Forelimb muscle (tissue), 1 donor: ENCODE results near the gene INSR. TPM values are rescaled to one million over a fixed set of nuclear protein-coding genes. Genes with fewer than 3 reads are reported as not detected.
A peak's percentile ranks its signal among the peaks of the same experiment; 100 is the strongest.
"Not testable (repeated sequence)": the region's sequence is repeated elsewhere in the genome, so short reads cannot be mapped to it uniquely, and the experiment has no call there.

Experiments
- DNase-seq: peaks from one replicate; pipeline ENCODE4 v3.0.0-alpha.2; 2013; ENCODE audit warnings: low read depth
- polyA plus RNA-seq: library from polyadenylated mRNA; unstranded; fragments of 120-200 nt; gene quantifications from one replicate; pipeline ENCODE4 v1.2.1, GENCODE V29; 2013; ENCODE audit not compliant: insufficient read length

The INSR gene
- polyA plus RNA-seq, 1 donor = 15.8 TPM

DNA sequence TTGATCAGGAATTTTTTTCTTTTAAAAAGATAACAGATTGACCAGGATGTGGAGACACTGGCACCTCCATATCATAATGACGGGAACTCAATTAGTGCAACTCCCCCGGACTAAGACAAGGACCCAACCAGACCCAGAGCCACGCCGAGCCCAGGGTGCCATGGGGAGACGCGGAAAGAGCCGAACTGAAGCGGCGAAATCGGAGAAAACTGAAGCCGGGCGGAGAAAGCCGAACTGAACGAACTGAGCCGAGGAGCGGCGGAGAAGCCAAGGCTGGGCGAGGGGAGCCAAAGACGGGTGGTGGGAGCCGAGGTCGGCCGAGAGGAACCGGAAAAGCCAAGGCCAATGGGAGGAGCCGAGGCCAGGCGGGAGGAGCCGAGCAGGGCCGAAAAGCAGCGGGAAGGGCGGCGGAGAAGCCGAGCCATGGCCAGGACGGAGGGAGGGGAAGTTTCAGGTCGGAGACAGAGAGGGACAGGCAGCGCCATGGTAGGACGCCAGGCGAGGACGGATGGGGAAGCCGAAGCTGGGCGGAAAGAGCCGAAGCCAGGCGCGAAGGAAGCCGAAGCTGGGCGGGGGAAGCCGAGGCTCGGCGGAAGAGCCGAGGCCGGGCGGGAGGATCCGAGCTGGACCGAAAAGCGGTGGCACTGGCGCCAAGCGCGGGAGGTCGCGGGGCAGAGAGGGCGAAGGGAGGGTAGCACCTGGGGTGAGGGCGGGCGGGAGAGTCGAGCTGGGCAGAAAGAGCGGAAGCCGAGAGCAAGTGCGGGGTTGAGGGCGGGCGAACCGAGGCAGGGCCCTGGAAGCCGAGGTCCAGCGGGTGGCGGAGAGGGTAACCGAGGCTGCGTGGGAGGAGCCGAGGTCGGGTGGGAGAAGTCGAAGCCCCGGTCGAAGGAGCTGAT, 195.3 kb downstream of the INSR start:
- peak; percentile 86 for DNase-seq

DNA sequence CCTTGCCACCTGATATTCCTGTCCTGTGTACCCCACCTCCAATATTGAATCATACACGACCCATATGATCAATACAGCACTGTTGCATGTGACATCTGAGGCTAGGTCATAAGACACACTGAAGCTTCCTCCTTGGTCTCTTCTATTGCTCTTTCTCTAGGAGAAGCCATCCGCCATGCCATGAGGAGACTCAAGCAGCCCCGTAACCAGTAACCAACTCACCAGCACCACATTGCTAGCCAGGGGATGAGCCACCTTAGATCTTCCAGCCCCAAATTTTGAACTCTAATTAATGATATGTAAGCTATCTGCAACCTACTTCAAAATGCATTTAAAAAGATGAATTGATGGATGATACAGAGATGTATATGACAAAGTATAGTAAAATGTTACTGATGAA, 196.1 kb downstream of the INSR start:
- DNase-seq = no peak

GRCh38 chr19:7088999-7089398, 205.2 kb downstream of the INSR start:
- DNase-seq = no peak

GRCh38 chr19:7083076-7083956, 210.9 kb downstream of the INSR start:
- no peak for DNase-seq

DNA sequence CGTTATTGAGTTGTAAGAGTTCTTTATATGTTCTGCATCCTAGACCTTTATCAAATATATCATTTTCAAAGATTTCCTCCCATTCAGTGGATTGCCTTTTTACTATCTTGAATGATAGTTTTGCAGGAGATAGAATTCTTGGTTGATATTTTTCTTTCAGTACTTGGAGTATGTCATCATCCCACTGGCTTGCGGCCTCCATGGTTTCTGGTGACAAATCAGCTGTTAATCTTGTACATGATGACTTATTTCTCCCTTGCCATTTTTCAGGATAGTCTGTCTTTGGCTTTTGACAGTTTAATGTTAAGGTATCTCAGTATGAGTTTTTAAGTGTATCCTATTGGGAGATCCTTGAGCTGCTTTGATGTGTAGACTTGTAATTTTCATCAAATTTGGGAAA, 216.2 kb downstream of the INSR start:
- DNase-seq = no peak

- no peak for DNase-seq
Observed at GRCh38 chr19:7076151-7076550, 218.1 kb downstream of the INSR start.

DNA sequence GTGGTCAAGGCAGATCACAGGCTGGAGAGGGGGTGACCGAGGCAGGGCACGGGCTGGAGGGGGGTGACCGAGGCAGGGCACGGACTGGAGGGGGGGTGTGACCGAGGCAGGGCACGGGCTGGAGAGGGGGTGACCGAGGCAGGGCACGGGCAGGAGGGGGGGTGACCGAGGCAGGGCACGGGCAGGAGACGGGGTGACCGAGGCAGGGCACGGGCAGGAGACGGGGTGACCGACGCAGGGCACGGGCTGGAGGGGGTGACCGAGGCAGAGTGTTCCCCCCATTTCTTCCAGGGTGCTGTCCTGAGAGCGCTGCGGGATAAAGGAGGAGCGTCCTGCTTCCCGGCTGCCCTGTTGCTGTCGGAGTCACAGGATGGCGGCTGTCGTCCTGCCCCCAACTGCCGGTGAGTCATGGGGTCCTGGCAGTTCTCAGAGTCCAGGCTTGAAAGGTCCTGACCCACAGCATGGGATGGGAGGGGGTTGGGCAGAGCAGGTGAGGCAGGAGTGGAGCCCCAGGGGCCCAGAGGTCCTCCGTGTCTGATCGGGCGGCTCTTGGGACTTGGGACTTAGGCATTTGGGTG, 219.4 kb downstream of the INSR start:
- DNase-seq = no peak

DNA sequence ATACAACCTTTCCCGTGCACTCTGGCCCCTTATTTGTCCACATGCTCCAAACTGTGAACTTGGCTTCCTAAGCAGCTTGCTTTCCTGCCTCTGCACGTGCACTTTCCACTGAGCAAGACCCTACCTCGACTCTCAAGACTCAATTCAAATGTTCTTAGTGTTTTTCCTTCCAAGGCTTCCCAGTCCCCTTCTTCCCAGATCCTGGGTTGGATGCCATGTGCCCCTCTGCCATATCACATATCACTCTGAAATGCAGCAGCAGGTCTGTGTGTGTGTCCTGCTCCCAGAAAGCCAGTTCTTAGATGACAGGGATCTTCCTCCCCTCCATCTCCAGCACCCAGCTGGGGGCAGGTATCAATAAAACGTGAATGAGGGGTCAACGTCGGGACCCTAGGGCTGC, 221.7 kb downstream of the INSR start:
- DNase-seq = no peak

- no peak for DNase-seq
Observed at GRCh38 chr19:7069904-7070226, 224.3 kb downstream of the INSR start.

DNA sequence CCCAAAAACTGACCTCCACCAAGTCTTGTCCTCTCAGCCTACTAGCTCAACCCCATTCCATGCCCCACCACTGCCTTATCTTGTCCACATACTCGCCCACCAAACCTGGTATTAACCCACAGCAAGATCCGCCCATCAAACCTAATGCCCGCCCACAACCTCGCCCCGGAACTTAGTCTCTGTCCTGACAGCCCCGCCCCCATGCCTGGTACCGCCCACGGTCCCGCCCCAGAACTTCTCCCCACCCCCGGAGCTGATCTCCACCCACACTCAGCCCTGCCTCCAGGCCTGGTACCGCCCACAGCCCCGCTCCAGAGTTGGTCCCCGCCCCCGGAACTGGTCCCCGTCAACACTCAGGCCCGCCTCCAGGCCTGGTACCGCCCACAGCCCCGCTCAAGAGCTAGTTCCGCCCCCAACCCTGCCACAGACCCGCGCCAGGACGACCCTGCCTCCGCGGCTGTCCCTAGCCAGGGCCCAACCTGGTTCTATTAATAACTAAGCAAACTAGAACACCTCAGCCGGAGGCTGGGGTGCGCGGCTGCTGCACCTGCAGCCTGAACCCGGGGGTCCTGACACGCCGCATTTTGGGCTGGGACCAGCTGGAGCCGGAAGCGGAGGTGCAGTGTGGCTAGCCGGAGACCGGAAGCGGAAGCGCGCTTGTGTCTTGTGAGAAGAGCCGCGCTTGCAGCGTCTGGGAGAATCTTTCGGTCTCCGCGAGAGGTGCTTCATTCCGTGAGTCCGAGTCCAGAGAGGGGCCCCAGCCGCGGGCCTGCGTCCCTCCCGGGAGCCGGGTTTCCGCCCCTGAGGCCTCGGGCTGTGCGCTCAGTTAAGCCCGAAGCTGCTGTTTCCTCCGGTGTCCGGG, 224.9 kb downstream of the INSR start, which contains the start of gene ZNF557:
Gene ZNF557, plus strand, starts transcription at position 662 of the 862 bp plus-strand sequence. CDS start 5,372 bp downstream, outside the sequence.
- DNase-seq = peak; percentile 80

DNA sequence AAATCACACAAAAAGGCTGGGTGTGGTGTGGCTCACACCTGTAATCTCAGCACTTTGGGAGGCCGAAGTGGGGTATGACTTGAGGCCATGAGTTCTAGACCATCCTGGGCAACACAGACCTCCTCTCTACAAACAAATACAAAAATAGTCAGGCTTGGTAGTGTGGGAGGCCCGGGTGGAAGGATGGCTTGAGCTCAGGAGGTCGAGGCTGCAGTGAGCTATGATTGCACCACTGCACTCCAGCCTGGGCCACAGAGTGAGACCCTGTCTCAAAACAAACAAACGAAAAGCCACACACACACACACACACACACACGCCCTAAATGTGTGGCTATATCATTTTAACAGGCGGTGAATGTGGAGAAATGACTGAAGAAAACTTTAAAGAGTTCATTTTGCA, 225.6 kb downstream of the INSR start:
- DNase-seq = no peak

DNA sequence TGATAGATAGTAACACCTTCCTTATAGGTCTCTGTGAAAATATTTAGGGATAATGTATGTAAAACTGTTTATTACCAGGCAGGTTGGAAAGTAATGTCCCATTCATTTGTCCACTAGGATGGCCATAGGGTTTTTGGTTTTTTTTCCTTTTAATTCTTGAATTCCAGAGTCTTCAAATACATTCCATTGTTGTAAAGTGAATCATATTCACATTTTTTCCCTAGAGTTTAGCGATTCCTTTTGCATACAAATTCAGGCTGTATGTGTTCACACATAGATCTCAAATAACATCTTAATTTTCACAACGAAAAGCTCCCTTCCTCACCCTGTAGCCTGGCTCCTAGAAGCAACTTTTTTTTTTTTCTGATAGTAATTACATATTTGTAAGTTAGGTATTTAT, 226.5 kb downstream of the INSR start:
- no peak for DNase-seq

DNA sequence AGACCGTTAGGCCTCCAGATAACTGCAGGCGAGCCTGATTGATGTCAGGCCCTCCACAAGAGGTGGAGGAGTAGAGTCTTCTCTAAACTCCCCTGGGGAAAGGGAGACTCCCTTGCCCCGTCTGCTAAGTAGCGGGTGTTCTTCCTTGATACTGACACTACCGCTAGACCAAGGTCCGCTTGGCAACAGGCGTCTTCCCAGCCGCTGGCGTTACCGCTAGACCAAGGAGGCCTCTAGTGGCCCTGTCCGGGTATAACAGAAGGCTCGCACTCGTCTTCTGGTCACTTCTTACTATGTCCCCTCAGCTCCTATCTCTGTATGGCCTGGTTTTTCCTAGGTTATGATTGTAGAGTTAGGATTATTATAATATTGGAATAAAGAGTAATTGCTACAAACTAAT, 227.1 kb downstream of the INSR start:
- DNase-seq = not testable (repeated sequence)

DNA sequence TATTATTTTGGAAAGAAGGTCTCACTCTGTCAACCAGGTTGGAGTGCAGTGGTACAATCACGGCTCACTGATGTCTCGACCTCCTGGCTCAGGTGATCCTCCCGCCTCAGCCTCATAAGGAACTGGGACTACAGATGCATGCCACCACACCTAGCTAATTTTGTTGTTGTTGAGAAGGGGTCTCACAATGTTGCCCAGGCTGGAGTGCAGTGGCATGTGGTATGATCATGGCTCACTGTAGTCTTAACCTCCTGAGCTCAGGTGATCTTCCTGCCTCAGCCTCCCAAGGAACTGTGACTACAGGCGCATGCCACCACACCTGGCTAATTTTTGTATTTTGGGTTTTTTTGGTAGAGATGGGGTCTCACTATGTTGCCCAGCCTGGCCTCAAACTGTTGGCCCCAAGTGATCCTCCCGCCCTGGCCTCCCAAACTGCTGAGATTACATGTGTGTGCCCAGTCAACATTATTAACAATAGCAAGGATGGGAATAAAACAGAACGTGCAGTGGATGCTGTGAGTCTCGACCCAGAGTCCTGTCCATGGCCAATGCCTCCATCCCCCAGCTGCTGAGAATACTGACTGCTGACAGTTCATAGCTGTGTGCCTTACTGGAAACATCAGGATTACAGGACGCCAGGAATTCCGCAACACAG, 230.3 kb downstream of the INSR start:
- DNase-seq = no peak

DNA sequence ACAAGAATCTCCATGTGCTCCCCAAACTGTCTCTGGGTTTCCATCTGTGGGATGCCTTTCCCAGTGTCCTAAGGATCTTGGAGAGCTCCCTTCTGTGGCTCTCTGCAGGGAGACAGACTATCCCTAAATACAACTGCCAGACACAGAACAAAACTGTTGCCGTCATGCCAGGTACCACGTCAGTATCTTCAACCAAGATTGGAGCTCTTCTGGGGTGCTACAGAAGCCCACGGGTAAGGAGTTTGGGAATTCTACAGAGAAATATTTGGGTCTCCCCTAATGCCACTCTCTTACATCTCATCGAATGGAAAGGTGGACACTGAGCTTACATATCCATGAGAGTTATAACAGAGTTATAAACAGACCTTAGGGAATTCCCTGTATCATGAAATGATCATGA, 230.9 kb downstream of the INSR start:
- no peak for DNase-seq

Other genes starting within 250 kb of the INSR start
- gene MBD3L2, start 245.1 kb downstream of the INSR start, polyA plus RNA-seq = not detected
- not detected for gene MBD3L3, start 235.7 kb downstream of the INSR start, polyA plus RNA-seq
- 4.9 TPM for gene ZNF557, start 224.7 kb downstream of the INSR start, polyA plus RNA-seq
- 14.5 TPM for gene ARHGEF18, start 54.5 kb upstream of the INSR start, polyA plus RNA-seq
- 2.3 TPM for gene PEX11G, start 194.6 kb upstream of the INSR start, polyA plus RNA-seq
- 53.0 TPM for gene ZNF358, start 221.7 kb upstream of the INSR start, polyA plus RNA-seq
- 14.2 TPM for gene MCOLN1, start 228.2 kb upstream of the INSR start, polyA plus RNA-seq
- gene PNPLA6, start 241.3 kb upstream of the INSR start, polyA plus RNA-seq = 31.5 TPM